ENCODE measurements around the gene OR2F2.

DNA sequence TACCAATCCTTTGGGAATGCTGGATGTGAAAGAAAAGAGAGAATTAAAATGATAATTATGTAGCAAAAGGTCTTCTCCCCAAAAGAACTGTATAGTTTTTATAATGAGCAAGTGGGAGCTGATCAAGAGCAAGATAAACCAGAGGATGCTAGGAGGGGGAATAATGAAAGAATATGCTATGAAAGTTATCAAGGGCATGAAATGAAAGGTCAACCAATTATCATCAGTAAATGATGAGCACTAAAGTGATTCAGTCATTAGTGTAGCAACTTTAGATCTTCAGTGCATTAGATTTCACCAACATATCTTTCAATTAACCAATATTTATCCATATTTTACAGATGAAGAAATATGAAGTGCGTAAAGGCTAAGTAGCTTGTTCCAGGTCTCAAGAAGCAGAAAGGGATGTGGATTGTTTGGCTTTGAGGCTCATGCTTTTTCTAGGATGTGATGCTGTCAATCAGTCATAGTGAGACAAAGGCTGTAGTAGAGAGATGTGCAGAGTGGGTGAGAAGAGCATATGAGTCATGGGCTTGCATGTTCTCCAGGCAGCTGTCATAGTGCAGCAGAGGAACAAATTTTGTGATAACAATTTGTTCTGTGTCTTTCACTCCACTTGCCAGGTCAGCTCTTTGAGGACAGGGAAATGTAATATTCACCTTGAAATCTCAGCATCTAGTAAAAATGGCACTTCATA is 5.7 kb upstream of the OR2F2 start:
- TF ChIP-seq CTCF (conservative IDR thresholded peaks at IDR 0.05 in 1 of 2, IDR thresholded peaks at IDR 0.05 in 1 of 2; ENCODE audit: extremely low read depth in 1 of 2, insufficient read depth in 1 of 2, low read depth in 1 of 2, low read length in 2 of 2) (no peak), EZH2 (IDR thresholded peaks at IDR 0.05; ENCODE audit: borderline replicate concordance, low read length) (no peak)

Data from mammary epithelial cell (primary cell).